ENCODE measurements around the gene ZNF804B.

ZNF804B gene

DNA sequence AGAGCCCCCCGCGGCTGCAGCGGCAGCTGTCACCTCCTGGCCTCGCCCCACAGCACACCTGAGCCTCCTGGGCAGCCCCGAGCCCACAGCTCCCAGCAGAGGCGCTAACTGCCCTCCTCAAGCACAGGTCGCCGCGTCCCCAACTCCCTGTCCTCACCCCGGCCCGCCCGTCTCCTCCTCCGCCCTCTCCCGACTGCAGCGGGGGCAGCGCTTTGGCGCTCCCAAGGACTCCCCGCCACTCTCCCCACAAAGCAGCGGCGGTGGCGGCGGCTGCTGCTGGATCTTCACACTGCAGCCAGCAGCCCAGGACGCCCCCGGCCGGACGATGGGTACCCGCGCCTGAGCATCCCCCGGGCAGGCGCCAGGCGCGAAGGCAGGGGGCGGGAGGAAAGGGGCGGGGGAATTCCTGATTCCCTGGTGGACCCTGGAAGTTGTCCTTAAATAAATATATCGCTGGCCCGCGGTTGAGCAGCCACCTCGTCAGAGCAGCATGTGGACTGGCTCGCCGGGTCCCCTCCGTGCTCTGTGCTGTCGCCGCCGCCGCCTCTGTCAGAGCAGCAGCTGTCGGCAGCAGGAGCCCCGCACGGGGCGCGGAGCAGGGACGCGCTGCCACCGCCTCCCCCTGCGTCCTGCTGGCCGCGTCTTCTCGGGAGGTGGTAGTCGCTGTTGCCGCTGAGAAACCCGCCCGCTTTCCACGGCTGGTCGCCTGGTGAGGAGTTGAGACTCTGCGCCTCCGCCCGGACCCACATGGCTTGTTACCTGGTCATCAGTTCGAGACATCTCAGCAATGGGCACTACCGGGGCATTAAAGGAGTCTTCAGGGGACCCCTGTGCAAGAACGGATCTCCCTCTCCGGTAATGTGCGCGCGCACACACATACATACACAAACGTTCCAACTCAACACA lies at the start of gene ZNF804B:
TSS of gene ZNF804B (plus strand) at position 471 of the 906 bp plus-strand sequence. CDS start at position 748, 277 bp downstream.
- Mint-ChIP-seq H3K36me3 (no peaks in the 10 kb centered on the region), H3K4me1 (no peaks in the 10 kb centered on the region), H3K9me3 (no peaks in the 10 kb centered on the region), H3K27me3 (peaks cover 4% of the 10 kb centered on the region), H3K4me3 (no peak within 1 kb of the TSS), H3K27ac (no peak within 1 kb of the TSS)
- ATAC-seq (ENCODE audit: low read depth) (no peak), DNase-seq (ENCODE audit: low spot score in 2 of 2) (no peak)

- Mint-ChIP-seq H3K27ac (no peak overlapping the region), H3K4me1 (no peaks in the 10 kb centered on the region), H3K4me3 (no peak overlapping the region), H3K9me3 (peaks cover 2% of the 10 kb centered on the region), H3K27me3 (no peaks in the 10 kb centered on the region), H3K36me3 (no peaks in the 10 kb centered on the region)
- ATAC-seq (ENCODE audit: low read depth) (no peak), DNase-seq (ENCODE audit: low spot score in 2 of 2) (no peak)
Measured at GRCh38 chr7:88735920-88736319, 23.6 kb upstream of the ZNF804B start.

DNA sequence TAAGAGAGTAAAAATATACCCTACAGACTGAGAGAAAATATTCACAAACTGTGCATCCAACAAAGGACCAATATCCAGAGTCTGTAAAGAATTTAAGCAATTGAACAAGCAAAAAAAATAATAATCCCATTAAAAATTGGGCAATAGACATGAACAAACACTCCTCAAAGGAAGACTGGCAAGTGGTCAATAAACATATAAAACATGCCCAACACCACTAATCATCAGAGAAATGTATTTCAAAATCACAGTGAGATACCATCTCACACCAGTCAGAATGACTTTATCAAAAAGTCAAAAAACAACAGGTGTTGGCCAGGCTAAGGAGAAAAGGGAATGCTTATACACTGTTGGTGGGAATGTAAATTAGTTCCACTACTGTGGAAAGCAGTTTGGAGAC lies 21.9 kb upstream of the ZNF804B start:
- ATAC-seq (ENCODE audit: low read depth) (no peak), DNase-seq (ENCODE audit: low spot score in 2 of 2) (no peak)
- H3K27me3 Mint-ChIP-seq: no peaks in the 10 kb centered on the region
- no peak overlapping the region for H3K27ac Mint-ChIP-seq
- peaks cover 1% of the 10 kb centered on the region for H3K9me3 Mint-ChIP-seq
- no peak overlapping the region for H3K4me3 Mint-ChIP-seq
- H3K36me3 Mint-ChIP-seq: no peaks in the 10 kb centered on the region
- H3K4me1 Mint-ChIP-seq: no peaks in the 10 kb centered on the region

GRCh38 chr7:88746126-88746525 lies 13.4 kb upstream of the ZNF804B start:
- H3K4me3 Mint-ChIP-seq: no peak overlapping the region
- H3K36me3 Mint-ChIP-seq: no peaks in the 10 kb centered on the region
- no peak overlapping the region for H3K27ac Mint-ChIP-seq
- H3K27me3 Mint-ChIP-seq: no peaks in the 10 kb centered on the region
- H3K9me3 Mint-ChIP-seq: no peaks in the 10 kb centered on the region
- DNase-seq (ENCODE audit: low spot score in 2 of 2): no peak
- ATAC-seq (ENCODE audit: low read depth): no peak
- no peaks in the 10 kb centered on the region for H3K4me1 Mint-ChIP-seq

DNA sequence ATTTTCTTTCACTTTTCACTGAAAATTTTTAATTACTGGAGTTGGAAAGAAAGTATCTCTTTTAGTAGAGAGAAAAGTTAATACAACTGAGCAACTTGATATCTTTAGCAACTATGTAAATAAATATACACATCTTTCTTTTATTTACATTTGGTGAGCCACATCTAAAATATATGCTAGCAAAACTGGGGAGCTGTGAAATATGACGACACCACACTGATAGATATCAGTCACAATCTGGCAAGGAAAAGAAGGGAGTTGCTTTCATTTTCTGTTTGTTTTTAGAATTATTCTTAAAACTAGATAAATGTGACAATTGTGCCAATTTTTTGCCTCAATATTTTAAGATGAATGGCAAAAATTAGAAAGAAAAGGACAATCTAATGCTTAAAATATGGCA lies 2.7 kb upstream of the ZNF804B start:
- Mint-ChIP-seq H3K4me3 (no peak overlapping the region), H3K27ac (no peak overlapping the region), H3K36me3 (no peaks in the 10 kb centered on the region), H3K9me3 (peaks cover 2% of the 10 kb centered on the region), H3K4me1 (no peaks in the 10 kb centered on the region), H3K27me3 (peaks cover 4% of the 10 kb centered on the region)
- ATAC-seq (ENCODE audit: low read depth): no peak
- no peak for DNase-seq (ENCODE audit: low spot score in 2 of 2)

GRCh38 chr7:88757371-88757770 lies 2.1 kb upstream of the ZNF804B start:
- no peaks in the 10 kb centered on the region for H3K4me1 Mint-ChIP-seq
- H3K36me3 Mint-ChIP-seq: no peaks in the 10 kb centered on the region
- no peak overlapping the region for H3K27ac Mint-ChIP-seq
- no peak for ATAC-seq (ENCODE audit: low read depth)
- no peak for DNase-seq (ENCODE audit: low spot score in 2 of 2)
- peaks cover 4% of the 10 kb centered on the region for H3K27me3 Mint-ChIP-seq
- no peak overlapping the region for H3K4me3 Mint-ChIP-seq
- peaks cover 1% of the 10 kb centered on the region for H3K9me3 Mint-ChIP-seq

DNA sequence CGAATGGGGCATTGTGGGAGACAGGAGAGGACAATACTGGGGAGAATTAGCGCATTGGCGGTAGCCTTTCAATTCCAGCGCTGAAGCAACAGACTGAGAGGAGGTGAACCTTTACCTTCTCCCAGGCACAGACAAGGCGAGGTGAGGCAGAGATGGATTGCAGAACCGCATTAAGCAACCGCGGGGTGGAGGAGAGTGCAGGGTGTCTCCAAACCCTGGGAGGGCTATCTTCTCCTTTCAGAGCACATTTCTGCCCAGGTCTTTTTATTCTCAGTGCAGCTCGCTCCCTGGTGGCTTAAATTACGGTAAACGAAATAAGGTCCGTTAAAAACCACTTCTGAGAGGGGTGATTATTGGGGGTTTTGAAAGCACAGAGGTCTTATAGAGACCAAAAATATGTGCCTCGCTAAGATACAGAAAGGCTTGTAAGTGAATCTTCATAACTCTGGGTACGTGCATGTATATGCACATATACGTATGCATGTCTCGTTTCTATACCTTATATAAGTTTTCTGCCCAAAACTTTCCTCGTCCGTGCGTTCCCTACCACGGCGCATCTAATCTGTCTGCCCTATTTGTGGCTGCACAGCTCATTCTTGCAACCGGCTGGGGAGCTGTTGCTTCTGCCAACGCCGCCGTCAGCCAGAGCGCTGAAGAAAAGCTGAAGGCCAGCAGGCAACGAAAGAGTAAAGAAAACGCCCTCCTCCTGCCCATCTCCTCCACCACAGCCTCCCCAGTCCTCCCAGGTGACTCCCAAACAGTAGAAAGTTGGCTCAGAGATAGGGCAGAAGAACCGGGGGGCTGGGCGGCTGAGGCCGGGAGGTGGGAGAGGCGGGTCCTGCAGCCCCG lies 895 bp upstream of the ZNF804B start:
- Mint-ChIP-seq H3K4me3 (no peak overlapping the region), H3K9me3 (no peaks in the 10 kb centered on the region), H3K27me3 (peaks cover 4% of the 10 kb centered on the region), H3K4me1 (no peaks in the 10 kb centered on the region), H3K27ac (no peak overlapping the region), H3K36me3 (no peaks in the 10 kb centered on the region)
- DNase-seq (ENCODE audit: low spot score in 2 of 2): no peak
- ATAC-seq (ENCODE audit: low read depth): no peak

- Mint-ChIP-seq H3K27me3 (peaks cover 4% of the 10 kb centered on the region), H3K4me1 (no peaks in the 10 kb centered on the region), H3K27ac (no peak overlapping the region), H3K4me3 (no peak overlapping the region), H3K9me3 (no peaks in the 10 kb centered on the region), H3K36me3 (no peaks in the 10 kb centered on the region)
- DNase-seq (ENCODE audit: low spot score in 2 of 2): no peak
- ATAC-seq (ENCODE audit: low read depth): no peak
Measured at GRCh38 chr7:88760136-88760515, 626 bp downstream of the ZNF804B start.

DNA sequence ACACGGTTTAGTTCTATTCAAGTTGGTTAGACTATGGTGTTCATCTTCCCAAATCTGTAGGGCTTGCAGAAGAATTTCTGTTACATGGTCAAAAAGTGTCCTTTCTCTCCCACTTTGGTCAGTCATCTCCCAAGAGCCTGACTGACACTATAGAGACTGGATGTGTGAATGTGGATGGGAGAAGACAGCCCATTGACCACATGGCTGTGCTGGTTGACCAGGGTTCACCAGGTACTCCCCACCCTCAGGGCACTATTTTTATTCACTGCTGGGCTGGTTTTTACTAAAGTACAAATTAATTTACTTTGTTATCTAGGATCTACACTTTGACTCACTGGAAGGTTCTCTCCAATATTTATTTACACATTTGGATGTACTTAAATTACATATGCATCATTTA lies 2.3 kb downstream of the ZNF804B start:
- H3K27me3 Mint-ChIP-seq: peaks cover 3% of the 10 kb centered on the region
- H3K4me3 Mint-ChIP-seq: no peak overlapping the region
- H3K4me1 Mint-ChIP-seq: no peaks in the 10 kb centered on the region
- no peak overlapping the region for H3K27ac Mint-ChIP-seq
- H3K9me3 Mint-ChIP-seq: no peaks in the 10 kb centered on the region
- no peaks in the 10 kb centered on the region for H3K36me3 Mint-ChIP-seq
- DNase-seq (ENCODE audit: low spot score in 2 of 2) (no peak), ATAC-seq (ENCODE audit: low read depth) (no peak)

GRCh38 chr7:88771417-88771816 lies 11.9 kb downstream of the ZNF804B start:
- Mint-ChIP-seq H3K27me3 (no peaks in the 10 kb centered on the region), H3K4me1 (no peaks in the 10 kb centered on the region), H3K27ac (no peak overlapping the region), H3K4me3 (no peak overlapping the region), H3K9me3 (peaks cover 3% of the 10 kb centered on the region), H3K36me3 (no peaks in the 10 kb centered on the region)
- DNase-seq (ENCODE audit: low spot score in 2 of 2) (no peak), ATAC-seq (ENCODE audit: low read depth) (no peak)

DNA sequence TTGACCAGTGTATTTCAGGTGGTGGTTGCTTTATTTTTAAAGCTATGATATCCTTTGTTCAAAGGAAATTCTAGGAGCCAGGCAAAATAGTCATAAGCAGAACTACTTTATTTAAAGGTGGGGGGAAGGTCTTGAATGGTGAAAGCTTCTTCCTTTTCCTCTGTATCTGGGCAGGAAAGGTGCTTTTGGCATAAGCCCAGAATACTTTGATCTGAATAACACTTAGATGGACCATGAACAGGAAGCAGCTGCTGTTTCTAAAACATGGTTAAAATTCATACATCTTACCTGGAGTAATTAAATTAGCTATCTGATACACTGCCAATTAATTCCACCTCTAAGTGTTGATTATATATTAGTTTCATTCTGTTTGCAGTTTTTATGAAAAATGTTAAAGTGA lies 13.3 kb downstream of the ZNF804B start:
- Mint-ChIP-seq H3K4me3 (no peak overlapping the region), H3K27me3 (no peaks in the 10 kb centered on the region), H3K27ac (no peak overlapping the region), H3K4me1 (no peaks in the 10 kb centered on the region), H3K36me3 (no peaks in the 10 kb centered on the region), H3K9me3 (no peaks in the 10 kb centered on the region)
- ATAC-seq (ENCODE audit: low read depth) (no peak), DNase-seq (ENCODE audit: low spot score in 2 of 2) (no peak)

GRCh38 chr7:88775838-88776237 lies 16.3 kb downstream of the ZNF804B start:
- no peaks in the 10 kb centered on the region for H3K4me1 Mint-ChIP-seq
- no peaks in the 10 kb centered on the region for H3K36me3 Mint-ChIP-seq
- no peak overlapping the region for H3K27ac Mint-ChIP-seq
- H3K27me3 Mint-ChIP-seq: peaks cover 2% of the 10 kb centered on the region
- no peak overlapping the region for H3K4me3 Mint-ChIP-seq
- ATAC-seq (ENCODE audit: low read depth): no peak
- H3K9me3 Mint-ChIP-seq: no peaks in the 10 kb centered on the region
- no peak for DNase-seq (ENCODE audit: low spot score in 2 of 2)

- no peak for ATAC-seq (ENCODE audit: low read depth)
- H3K4me1 Mint-ChIP-seq: no peaks in the 10 kb centered on the region
- no peaks in the 10 kb centered on the region for H3K36me3 Mint-ChIP-seq
- no peak overlapping the region for H3K4me3 Mint-ChIP-seq
- H3K27ac Mint-ChIP-seq: no peak overlapping the region
- no peaks in the 10 kb centered on the region for H3K9me3 Mint-ChIP-seq
- H3K27me3 Mint-ChIP-seq: no peaks in the 10 kb centered on the region
- no peak for DNase-seq (ENCODE audit: low spot score in 2 of 2)
Measured at GRCh38 chr7:88787777-88788176, 28.3 kb downstream of the ZNF804B start.

DNA sequence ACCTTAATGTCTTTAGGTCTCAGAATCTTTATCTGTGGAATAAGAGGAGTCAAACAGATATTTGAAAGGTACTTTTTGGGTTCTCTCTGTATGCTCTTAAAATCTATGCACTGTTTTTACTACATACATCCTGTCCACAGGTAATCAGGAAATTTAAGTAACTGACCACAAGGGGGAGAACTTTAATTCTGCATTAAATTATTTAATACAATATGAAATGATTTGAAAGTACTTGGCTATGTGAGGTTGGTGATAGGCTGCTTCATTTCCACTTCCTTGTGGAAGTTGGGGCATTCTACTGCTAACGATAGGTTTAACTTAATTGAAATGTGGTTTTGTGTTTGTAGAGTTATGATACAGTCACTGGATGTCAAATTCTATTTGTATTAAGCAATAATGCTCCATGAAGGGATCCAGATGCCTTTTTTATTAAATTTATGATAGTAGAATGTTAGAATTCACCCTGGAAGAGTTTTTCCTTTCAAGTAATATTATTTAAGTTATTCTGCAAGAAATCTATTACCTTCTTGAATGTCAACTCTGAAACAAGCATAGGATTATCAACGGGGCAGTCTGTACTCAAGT lies 30.1 kb downstream of the ZNF804B start:
- H3K36me3 Mint-ChIP-seq: no peaks in the 10 kb centered on the region
- H3K4me1 Mint-ChIP-seq: no peaks in the 10 kb centered on the region
- ATAC-seq (ENCODE audit: low read depth) (no peak), DNase-seq (ENCODE audit: low spot score in 2 of 2) (no peak)
- no peak overlapping the region for H3K4me3 Mint-ChIP-seq
- no peak overlapping the region for H3K27ac Mint-ChIP-seq
- no peaks in the 10 kb centered on the region for H3K27me3 Mint-ChIP-seq
- no peaks in the 10 kb centered on the region for H3K9me3 Mint-ChIP-seq
